ENCODE data around the gene CADM4.

The CADM4 gene

DNA sequence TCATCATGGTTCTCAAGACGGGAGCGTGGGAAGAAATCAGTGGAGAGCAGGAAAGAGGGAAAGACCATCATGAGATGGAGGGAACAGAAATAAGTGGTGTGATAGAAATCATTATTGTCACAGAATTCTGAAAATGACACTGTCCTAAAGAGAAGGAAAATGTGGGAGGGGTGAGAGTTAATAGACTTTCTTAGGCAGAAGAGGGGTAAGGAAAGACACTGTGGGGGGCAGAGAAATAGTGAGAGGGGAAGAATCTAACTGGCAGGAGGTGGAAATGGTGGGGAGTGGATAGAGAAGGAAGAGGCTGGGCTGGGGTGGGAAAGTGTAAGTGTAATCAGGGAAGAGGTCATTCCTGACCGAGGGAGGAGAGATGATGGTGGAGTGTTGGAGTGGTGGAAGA, 60.9 kb downstream of the CADM4 start:
- DNase-seq = no peak

DNA sequence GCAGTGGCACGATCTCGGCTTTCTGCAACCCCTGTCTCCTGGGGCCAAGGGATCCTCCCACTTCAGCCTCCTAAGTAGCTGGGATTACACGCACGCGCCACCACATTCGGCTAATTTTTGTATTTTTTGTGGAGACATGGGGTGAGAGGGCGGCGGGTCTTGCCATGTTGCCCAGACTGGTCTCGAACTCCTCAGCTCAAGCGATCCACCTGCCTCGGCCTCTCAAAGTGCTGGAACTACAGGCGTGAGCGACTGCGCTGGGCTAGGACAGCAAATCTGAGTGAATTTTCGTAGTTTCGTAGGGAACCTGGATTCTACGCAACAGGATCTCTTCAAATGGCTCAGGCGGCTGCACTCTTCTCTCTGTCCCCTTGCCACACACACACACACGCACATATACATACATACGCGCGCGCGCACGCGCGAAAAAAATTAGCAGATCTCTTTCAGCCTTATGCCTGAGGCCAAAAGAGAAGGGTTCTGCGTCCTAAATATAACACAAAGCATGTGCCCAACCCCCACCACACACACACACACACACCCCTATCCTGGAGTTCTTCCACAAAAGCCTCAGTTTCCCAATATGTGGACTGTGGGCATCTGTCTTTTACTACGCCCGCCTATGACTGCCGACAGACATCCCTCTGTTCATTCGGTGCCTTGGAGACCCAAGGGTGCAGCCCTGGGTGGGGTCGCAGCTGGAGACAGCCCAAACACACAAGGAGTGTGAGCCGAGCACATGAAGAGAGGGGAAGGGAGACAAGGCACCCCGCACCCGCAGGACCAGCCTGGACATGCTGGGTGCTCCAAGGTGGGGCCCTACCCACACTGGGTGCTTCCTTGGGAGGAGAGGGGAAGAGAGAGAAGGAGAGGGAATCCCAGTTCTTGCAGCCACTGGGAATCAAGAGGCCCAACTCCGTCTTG, 63.4 kb downstream of the CADM4 start:
- no peak for DNase-seq

DNA sequence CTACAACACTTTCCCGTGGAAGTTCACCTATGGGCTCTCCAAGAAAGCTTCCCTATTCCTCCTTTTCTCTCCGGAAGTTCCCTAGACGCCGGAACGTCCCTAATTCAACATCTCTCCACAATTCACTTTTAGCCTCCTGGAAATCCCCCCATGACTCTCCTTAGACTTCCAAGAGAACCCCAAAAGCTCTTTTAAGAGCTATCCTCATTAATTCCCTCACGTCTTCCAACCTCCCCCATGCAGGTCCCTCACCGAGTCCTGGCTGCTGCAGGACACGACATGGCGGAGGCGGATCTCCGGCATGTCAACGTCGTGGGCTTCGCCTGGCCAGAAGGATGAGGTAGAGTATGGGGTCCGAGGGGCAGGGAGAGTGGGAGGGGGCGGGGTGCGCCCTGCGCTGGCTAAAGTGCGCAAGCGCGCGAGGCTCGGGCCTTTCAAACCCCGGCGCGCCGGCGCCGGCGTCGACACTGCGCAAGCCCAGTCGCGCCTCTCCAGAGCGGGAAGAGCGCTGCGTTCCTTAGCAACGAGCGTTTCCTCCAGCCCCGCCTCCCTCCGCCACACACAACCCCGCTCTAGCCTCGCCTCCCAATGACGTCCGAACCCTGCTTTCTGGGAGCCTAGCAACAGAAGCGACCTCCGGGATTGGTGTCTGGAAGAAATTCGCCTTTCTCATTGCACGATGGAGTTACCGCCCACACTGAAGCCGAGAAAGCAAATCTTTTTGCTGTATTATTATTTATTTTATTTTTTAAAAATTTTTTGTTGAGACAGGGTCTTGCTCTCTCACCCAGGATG, 64.3 kb downstream of the CADM4 start, which contains the start of the genes PINLYP and XRCC1:
Gene PINLYP, plus strand, starts transcription at position 646 of the 795 bp plus-strand sequence. CDS start 1,391 bp downstream, outside the sequence.
Gene XRCC1, minus strand, starts transcription at position 372 of the 795 bp plus-strand sequence. Its CDS starts 69 bp downstream, at position 303.
- no peak for DNase-seq

DNA sequence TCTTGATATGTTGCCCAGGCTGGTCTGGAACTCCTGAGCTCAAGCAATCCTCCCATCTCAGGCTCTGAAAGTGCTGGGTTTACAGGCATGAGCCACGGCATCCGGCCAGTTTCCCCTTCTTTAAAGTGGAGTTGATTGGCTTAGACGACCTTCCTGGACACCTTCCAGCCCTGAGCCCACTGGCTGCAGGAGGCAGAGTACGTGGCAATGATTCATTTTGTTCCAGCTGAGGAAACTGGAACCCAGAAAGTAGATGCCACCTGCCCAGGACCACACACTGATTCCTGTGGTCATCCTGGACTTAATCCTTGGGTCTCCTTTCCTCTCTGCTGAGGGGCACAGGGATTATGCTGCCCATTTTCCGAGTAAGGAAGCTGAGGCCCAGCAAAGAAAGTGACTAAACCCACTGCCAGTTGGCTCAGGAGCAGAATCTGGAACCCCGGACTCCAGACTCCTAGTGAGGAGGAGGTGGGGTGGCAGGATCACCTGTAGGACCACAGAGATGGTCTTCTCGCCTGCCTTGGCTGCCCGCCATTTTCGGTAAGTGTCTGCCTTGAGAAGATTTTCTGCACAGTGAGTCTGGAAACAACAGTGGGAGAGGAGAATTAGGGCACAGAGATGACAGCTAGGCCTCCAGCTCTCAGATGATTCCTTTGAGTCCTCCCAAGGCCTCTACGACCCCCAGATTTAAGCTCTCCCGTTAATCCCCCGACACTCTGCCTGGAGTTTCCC, 65.1 kb downstream of the CADM4 start:
- DNase-seq = no peak

Measured in cortex of kidney (tissue), 1 donor.